Measurements from ENCODE around the gene KLF6.

Gene KLF6

DNA sequence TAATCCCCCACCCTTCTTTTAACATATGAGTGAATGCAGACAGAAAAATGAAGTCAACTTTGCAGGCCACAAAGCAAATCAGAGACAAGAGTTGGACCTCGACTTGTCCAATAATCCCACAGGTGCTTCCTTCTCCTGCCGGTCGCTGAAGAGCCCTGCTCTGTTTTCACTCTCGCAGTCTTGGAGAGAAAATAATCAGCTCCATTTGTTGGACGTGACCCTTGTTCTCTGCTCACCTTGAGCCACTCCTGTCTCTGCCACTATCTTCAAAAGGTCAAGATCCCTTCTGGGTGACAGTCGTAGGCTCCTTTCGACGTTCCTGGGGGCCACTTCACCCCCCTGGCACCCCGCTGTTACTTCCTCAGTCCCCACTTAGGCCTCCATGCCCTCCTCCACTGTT is 2.8 kb upstream of the KLF6 start:
- no peak for DNase-seq (ENCODE audit: low read depth, low spot score)

DNA sequence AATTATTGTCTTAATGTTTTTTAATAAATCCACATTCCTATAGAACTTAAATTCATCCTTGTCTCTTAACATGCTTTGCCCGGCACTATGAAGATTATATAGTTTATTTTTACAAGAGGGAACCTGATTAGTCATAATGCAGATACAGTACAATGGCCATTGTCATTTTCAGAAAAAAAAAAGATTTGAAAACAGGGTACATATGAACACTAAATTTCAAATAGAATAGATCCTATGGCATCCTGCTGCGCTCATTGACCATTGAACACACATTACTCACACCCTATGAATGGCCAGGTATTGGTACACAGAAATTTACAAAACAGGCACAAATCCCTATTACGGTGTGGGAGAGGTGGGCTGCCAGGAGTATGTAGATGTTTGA is 2.0 kb upstream of the KLF6 start:
- no peak for DNase-seq (ENCODE audit: low read depth, low spot score)

DNA sequence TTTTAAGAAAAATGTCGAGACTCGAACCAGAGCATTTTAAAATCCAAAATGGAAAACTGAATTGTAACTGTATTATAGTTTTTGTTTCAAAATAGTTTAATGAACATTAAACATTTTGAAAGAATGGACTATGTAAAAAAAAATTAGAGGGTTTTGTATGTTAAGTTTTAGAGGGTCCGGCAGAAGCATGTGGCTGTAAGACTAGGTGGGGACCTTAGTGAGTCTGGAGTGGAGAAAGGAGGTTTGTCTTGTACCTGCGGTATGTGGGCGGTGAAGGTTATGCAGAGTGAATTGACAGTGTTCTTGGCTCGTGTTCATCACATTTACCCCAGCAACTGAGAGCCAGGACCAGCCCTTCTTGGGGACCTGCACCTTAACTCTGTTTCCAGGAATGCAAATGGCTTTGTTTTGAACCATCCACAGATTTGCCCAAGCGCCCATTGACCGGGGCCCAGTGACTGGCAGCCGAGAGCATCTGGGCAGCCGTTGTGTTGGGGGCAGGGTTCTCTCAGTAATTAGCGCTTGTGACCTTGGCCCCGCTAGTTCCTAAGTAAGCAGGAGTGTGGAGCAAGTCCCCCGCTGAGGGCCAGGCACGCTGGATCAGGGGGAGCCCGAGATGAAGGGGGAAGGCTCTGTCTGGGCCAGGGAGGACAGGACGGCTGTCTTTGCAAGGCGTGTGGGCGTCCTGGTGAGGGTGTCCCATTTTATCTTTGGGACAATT is 1.4 kb upstream of the KLF6 start:
- DNase-seq (ENCODE audit: low read depth, low spot score) = no peak

DNA sequence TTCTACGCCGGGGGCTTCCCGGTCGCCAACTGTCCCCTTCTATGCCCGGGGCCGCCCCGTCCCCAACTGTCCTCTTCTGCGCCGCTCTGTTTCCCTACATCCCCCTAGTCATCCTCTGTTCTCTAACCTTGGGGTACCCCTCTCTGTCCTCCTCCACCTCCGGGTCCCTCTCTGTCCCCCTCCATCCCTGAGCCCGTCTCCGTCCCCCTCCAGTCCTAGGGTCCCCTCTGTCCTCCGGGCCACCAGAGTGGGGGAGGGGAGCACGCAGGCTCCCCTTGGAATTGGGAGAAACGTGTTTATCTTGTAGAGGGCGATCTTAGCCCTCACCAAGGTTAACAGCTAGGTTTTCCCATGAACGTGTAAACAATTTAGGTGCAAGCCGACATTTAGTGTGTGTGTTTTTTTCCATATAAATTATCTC is 852 bp upstream of the KLF6 start:
- DNase-seq (ENCODE audit: low read depth, low spot score) = no peak

DNA sequence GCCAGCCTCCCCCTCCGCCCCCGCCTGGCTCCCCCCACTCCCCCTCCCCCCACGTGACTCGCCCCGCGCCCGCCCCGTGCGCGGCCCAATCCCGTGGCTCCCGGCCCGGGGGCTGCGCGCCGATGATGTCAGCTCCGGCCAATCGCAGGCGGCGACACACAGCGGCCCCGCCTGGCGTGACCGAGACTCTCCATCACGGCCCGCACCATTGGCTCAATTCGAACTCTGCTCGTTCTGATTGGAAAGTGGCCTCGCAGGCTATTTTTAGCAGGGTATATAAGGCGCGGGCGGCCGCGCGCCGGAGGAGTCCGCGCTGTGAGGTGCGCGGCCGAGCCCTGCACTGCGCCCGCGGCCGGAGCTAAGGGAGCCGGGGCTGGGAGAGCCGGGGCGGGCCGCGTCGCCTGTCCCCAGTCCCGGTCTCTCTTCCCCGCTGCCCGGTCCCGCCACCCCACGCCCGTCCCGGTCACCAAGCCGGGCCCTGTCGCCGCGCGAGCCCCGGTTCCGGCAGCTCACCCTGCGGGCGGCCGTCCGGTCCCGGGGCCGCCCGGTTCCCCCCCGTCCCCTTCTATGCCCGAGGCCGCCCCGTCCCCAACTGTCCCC is 342 bp upstream of the KLF6 start:
- DNase-seq (ENCODE audit: low read depth, low spot score) = peak; percentile 96

DNA sequence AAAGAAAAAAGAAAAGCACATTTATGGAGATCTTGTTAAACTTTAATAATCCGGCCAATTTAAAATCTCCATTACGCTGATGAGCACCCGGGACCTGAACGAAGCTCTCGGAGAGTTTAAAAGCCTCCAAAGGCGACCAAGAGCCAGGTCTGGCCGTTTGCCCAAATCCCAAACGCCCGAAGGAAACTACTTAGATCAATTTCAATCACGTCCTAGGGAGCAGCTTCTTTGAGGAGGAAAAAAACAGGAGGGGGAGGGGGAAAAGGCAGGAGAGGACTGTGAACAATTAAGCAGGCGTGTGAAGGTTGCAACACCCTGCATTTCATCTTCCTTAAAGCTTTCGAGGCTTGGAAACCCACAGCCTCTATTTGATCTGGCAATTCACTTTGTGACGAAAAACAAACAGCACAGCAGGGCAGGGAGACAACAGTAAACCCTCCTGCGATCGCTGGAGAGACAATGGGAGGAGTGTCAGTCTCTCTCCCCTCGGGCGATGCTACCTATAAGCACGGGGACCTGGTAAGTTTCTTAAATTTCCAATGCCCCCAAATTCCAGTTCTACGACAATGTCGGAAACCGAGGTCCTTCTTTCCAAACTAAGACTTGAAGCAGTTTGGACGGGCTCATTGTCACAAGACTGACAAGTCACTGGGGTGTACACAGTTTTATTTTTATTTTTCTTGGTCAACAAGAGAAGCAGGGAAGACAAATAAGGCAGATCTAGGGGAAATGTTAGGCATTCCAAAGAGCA is 1.2 kb downstream of the KLF6 start:
- DNase-seq (ENCODE audit: low read depth, low spot score) = no peak

DNA sequence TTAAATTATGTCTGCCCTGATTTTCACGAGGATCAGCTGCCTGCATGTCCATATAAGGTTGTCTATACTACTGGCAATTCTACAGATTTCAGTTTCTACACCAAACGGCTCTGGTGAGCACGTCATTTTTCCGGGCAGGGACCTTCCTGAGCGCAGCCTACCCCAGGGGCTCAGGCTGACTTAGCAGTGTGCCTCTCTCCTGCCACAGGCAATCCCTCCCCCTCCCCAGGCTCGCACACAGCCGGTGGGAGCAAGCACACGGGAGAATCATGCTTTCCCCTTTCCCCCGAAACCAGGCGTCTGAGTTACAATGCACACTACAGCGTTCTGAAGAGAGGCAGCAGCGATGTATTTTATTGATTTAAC is 1.7 kb downstream of the KLF6 start:
- peak; percentile 58 for DNase-seq (ENCODE audit: low read depth, low spot score)

DNA sequence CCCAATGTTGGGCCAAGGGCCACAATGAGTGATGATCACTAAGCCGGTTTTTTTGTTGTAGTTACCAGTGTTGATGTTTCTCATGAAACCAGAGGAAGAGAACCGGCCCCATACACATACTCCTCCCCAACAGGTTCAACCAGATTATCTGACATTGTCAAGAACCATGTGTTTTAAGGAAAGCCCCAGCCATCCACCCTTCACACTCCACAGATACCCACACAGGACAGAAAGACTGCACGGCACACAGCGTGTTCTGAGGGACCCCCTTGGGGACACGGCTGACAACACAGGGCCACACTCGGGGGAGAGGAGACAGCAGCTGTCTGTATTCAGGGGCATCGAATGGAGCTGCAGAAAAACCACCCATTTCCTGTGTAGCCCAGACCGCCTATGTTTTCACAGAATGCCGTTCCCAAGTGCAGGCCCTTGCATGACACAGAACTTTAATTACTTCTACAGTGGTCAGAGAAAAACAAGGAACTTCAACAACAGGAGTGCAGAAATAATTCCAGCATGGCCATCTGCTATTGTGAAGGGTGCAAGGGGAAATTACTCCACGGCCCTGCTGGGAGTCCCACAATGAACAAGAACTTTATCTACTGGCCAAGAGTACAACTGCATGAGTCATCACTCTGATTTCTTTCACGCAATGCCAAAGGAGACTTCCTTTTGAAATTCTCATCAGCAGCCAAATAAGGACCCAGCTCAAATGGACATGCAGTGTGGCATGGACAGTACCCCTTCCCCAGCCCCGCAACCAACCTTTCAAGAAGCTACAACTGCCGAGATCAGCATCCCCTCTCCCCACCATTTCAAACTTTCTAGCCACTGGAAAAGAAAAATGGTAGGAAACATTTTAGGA is 2.3 kb downstream of the KLF6 start:
- DNase-seq (ENCODE audit: low read depth, low spot score) = no peak

DNA sequence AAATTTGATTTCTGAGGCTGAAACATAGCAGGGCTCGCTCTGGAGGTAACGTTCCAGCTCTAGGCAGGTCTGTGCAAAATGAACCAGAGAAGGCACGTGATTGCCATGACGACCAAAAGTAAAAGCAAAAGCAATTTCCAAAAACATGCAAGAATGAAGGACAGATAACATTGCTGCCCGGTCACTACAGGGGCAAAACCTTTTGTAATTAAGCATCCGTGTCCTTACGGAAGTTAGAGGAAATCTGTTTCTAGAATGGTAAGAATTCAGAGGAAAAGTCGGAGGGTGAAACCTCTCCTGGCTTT is 2.9 kb downstream of the KLF6 start:
- no peak for DNase-seq (ENCODE audit: low read depth, low spot score)

DNA sequence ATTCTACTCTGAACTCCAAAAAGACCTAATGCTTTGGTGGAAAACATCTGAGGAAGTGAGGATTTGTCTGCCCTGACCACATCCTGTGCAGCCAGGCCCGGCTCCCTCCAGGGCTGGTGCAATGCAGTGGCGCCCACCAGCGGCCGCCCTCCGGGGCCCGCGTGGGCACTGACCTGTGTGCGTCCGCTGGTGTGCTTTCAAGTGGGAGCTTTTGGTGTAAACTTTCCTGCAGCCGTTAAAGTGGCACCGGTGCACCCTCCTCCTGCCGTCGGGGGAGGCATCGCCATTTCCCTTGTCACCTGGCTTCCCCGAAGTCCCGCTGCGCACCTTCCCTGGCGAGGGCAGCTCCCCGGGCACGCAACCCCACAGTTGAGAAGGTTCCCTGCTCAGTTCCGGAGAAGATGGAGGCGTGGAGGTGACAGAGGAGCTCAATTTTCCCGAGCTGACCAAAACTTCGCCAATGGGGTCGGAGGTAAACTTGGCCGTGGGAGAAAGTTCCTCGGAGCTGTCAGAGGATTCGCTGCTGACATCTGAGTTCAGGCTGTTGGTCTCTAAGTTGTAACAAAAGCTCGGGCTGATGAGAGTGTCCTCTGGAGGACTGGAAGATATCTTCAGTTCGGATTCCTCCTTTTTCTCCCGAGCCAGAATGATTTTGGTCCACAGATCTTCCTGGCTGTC is 3.4 kb downstream of the KLF6 start:
- DNase-seq (ENCODE audit: low read depth, low spot score) = no peak

DNA sequence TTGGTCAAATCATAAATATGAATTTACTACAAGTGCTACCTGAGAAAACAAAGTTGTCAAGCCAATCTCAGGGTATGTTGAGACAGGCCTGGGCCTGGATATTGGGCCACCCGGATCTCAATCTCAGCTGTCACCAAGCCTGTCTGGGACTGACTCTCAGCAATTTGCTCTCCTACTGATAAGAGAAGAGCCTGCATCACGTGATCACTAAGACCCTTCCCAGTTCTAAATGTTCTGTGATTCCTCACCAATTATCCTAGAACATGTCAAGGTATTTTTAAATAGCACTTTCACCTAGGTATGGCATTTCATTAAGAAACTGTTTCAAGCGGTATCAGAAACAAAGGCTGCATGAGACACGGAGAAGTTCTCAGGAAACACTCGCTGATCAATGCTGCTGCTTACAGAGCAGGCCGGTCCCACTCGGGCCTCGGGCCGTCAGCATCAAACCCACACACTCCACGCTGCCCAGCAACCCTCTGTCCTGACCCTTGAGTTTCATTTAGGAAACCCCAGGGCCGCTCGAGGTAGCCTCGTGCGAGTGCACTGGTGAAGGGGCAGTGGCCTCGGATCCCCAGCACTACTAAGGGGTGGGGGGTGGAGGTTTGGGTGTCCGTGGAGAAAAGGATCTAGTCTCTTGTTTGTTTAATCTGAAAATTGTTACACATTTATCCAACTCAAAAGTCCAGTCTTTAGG is 4.1 kb downstream of the KLF6 start:
- no peak for DNase-seq (ENCODE audit: low read depth, low spot score)

DNA sequence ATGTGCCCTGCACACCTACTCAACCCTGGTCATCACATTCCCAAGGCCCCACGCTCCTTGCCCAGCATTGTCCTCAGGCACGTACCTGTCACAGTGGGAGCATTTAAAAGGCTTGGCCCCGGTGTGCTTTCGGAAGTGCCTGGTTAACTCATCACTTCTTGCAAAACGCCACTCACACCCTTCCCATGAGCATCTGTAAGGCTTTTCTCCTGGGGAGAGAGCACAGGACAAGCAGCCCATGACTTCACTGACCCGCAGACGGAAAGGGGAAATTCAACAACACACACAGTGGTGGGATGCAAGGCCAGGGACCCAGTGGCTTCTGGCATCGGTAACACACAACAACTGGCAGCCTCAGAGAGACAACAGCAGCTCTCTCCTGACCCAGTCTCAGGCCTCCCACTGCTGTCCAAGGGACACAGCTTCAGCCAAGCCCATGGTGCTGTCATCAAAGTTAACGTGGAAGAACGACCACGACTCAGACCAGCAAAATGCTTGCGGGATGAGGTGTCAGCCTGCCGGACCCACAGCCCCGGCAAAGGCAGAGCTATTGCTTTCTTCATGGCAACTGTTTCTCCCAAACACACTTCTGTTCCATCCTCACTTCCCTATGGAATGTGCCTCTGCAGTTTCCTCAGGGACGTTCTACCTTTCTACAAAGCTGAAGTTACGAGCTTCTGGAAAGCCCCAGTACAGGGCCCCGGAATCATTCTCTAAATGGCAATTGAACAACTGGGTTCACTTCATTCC is 4.8 kb downstream of the KLF6 start:
- no peak for DNase-seq (ENCODE audit: low read depth, low spot score)

DNA sequence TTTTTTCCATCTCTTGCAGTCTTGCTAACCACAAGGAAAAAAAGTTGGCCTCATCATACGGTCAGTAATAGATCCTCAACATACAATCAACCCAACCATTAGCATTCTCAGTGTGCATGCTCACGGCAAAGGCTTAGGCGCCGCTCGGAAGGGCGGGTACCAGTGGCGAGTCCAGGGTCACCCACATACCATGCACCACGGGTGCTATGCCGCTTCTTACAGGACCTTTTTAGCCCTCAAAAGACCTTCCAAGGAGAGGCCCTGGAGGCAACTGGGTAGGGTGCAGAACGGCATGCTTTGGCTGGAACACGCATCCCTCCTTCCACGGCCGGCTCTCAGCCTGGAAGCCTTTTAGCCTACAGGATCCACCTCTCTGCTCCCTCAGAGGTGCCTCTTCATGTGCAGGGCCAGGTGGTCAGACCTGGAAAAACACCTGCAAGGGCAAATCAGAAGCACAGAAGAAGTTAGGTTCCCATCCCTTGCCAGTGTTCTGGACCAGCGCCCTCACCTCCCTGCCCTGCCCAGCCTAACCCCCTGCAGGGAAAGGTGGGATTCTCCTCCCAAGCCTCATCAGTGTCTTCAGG is 5.8 kb downstream of the KLF6 start:
- DNase-seq (ENCODE audit: low read depth, low spot score) = no peak

DNA sequence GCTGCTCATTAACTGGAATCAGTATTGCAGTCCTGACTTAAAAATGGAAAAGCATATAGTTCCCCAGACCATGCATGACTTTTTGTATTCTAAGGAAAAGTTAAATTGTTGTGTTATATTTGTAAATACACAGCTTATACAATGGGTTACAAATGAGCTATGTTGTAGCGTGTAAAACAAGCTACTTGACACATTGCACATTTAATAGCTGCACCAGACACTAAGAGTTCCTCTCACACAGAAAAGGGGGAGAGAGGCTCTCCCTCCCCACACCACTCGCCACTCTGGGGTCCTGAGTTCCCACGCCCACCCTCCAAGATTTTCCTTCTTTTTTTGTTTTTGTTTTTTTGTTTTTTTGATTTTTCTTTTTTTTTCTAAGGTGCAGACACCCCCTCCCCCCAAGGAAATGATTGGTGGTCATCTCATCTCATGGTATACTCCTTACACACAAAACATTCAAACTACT is 6.3 kb downstream of the KLF6 start:
- DNase-seq (ENCODE audit: low read depth, low spot score) = no peak

DNA sequence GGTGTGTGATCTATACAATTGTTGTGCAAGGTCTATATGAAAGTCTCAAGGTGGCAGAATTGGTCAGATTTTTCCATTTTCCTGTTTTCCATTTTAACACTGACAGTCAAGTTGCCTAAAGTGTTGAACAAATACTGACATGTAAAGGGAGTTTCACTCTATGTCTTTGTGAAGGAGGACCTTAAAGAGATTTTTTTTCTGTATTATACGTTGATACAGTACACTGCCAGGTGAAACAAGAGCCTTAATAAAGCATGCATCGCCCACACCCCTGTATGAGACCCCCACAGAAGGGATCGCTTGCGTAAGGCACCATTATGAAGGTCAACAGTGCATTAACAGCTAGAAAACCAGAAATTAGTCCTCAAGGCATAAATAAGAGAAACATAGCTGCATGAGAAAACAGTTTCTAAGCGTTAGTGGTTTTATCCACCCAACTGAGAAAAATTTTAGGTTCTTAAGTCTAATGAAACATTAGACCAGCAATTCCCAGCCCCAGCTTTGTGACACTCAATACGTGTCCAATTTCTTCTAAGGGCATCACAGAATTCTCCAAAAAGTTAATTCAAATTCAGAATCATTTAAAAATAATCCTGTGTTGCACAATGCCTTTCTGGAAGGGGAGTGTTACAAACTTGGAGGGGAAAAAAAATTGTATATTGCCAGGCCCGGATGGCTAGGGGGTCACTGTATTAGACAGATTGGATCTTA is 6.9 kb downstream of the KLF6 start:
- no peak for DNase-seq (ENCODE audit: low read depth, low spot score)

DNA sequence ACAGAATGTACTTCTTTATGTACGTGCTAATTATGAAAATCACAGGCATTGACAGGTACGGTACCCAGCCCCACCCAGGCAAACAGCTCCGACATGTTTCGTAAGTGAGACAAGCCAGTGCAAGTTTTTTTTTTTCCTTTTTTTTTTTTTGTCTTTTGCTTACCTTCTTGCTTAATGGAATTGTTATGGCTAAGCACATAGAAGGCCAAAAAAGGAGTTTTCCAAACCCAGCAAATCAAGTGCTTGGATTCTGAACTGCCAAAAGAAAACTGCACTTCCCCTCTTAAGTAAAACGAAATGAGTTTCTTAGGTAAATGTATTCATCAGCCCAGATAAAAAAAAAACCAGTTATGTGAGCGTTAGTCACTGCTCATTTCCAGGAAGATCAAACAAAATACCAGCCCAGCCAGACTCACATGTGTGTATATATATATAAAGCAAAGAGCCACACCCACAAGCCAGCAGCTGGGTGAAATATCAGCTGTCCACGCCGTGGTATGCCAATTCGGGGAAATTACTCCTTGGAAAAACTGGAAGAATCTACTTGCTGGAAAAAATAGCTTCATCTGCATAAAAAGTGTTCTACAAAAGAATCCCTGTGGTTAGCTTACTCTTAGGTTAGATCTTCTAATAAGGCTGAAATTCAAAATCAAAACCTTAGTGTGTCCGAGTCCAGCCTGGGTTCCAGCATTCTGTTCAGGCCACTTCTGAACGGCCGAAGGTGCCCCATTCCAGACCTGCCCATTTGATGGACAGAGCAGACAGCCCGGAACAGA is 8.0 kb downstream of the KLF6 start:
- no peak for DNase-seq (ENCODE audit: low read depth, low spot score)

DNA sequence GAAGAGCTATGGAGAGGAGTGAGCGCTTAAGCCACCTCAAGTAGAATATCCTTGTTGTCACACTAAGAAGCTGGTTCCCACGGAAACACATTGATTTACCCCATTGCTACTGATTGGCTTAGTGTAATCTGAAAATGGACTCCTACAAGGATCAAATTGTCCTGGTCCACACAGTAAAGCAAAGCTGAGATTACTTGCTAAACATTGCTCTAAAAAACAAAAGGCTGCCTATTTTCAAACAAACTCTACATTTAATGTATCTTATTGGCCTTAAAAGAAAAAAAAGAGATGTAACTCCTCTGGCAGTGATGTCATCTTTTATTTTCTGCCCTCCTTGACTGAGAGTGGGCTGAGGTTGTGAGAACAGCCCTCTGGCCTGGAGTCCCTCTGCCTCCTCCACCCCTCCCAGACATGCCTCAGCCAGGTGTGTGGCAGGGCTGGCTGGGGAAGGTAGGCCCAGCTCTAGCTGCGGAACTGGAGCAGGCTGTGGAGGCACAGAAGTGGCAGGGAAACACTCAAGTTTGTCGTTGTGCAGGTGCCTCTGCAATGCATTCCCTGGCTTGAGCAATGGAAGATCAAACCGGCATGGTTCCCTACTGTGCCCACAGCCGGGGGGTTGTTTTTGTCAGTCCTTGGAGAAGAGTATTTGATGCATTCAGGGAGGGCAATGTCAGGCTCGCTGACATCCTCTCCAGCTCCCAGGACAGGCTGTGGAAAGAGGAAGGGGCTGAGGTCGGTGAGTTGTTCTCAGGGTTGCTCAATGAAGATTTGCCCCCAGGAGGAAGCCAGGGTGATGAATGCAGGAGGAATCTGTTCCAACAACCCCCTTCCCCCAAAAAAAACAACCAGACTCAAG is 9.1 kb downstream of the KLF6 start:
- DNase-seq (ENCODE audit: low read depth, low spot score) = no peak
